ENCODE results near the gene ATXN7L3. TPM values are rescaled to one million over a fixed set of nuclear protein-coding genes. Genes with fewer than 3 reads are reported as not detected.
A peak's percentile ranks its signal among the peaks of the same experiment; 100 is the strongest.

ATXN7L3 gene
- total RNA-seq, 1 donor from 2014 or later, result 64.4 TPM

- FAIRE-seq (no peak), DNase-seq (ENCODE audit: low spot score in 2 of 2) (peak; percentile 66 to 80)
These were observed 19.5 kb upstream of the ATXN7L3 start for GRCh38 chr17:44219108-44219615.

DNA sequence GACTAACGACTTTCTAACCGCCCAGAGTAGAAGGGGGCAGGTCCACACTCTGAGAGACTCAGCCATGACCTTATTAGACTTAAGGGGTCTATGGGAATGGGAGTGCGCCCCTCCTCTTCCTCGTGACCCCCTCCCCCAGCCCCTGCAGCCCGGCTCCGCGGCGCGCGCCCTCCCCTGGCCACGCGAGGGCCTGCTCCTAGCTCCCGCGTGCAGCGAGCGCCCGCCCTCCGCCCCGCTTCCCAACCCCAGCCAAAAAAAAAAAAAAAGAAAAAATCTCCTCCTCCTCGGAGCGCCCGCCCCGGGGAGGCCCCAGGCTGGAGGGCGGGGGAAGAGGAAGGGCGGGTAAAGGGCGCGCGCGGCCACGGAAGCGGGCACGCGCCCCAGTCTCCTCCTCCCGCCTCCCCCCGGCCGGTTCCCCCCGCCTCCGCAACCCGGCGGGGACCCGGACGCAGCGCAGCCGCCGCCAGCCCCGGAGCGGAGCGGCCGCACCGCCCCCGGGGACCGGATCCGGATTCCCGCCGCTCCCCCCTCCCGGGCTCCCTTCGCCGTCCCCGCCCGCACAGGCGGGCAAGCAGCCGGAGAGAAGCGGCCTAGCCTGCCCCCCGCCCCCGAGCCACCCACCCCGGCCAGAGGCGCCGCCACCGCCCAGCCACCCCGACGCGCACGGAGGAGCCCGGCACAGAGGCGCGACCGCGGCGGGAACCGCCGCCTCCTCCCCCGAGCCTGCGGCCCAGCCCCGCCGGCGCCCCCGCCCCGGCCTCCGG, 18.8 kb upstream of the ATXN7L3 start:
- FAIRE-seq (no peak), DNase-seq (ENCODE audit: low spot score in 2 of 2) (peak; percentile 94 to 96)

DNA sequence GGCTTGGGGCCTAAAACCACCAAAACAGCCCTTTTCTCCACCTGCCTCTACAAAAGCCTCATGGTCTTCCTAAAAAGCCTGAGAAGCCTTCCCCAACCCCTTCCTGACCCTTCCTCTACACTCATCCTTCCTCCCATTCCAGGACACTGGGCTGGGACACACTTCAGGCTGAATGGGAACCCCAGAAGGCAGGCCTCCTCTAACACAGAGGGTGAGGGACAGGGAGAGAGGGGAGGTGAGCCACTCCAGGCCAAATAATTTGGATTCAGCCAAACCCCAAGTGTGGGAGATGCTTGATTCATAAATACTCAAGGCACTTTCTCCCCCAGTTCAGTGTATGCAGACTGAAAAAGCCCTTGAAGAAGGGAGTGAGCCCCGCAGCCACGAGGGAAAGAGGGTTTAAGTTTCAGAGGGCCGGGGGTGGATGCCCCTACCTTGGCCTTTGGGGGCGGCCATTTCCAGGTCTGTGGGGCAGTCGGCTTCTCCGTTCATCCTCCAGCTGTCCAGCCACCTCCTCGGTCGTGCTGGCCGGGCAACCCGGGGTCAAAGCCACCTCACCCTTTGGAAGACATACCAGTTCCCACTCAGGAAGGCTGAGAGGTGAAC, 18.2 kb upstream of the ATXN7L3 start:
- FAIRE-seq, result no peak

GRCh38 chr17:44216694-44217093, 17.0 kb upstream of the ATXN7L3 start:
- no peak for DNase-seq (ENCODE audit: low spot score in 2 of 2)
- FAIRE-seq, result no peak

More for the DNA sequence above, 18.2 kb upstream of the ATXN7L3 start:
- no peak for DNase-seq (ENCODE audit: low spot score in 2 of 2)

DNA sequence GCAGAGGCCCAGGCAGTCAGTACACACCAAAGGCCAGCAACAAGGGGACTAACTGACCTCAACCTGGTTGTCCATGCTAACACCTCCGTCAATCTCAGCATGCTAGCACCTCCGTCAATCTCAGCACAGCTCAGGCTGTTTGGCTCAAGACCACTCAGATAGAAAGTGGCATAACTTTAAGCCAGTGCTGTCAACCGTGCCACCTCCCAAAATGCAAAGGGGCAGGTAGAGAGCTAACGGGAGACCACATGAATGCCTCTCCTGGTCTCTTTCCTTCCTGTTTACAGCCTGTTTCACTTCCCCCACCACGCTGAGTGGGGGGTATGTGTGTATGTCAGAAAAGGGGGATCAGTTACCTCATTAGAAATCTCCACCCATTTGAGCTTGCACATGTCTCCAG, 16.5 kb upstream of the ATXN7L3 start:
- no peak for FAIRE-seq
- DNase-seq (ENCODE audit: low spot score in 2 of 2), result no peak

DNA sequence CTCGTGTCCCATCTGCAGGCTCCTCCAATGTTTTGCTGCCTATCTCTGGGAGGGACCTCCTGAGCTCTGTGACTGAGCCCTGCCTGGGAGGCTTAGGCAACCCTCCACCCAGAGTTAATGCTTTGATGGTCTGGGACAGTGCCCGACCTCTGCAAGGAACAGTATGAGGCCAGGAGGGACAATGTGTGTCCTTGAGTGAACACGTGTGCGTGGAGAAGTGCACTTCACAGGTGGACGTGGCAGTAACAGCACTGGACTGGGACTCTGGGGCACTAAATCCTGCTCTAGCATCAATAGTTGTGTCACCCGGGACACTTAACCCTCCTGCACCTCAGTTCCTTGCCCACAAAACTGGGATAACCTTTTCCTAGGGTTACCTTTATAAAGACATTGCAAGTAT, 15.2 kb upstream of the ATXN7L3 start:
- FAIRE-seq (no peak), DNase-seq (ENCODE audit: low spot score in 2 of 2) (no peak)

- FAIRE-seq, result no peak
These were observed 14.5 kb upstream of the ATXN7L3 start for GRCh38 chr17:44214230-44214494.

GRCh38 chr17:44213403-44214229, 13.9 kb upstream of the ATXN7L3 start:
- FAIRE-seq (no peak), DNase-seq (ENCODE audit: low spot score in 2 of 2) (no peak)

More at GRCh38 chr17:44214230-44214494, 14.5 kb upstream of the ATXN7L3 start:
- no peak for DNase-seq (ENCODE audit: low spot score in 2 of 2)

GRCh38 chr17:44212507-44213402, 13.1 kb upstream of the ATXN7L3 start:
- no peak for DNase-seq (ENCODE audit: low spot score in 2 of 2)
- no peak for FAIRE-seq

- DNase-seq (ENCODE audit: low spot score in 2 of 2) (no peak), FAIRE-seq (no peak)
These were observed 11.9 kb upstream of the ATXN7L3 start for GRCh38 chr17:44211281-44212265.

DNA sequence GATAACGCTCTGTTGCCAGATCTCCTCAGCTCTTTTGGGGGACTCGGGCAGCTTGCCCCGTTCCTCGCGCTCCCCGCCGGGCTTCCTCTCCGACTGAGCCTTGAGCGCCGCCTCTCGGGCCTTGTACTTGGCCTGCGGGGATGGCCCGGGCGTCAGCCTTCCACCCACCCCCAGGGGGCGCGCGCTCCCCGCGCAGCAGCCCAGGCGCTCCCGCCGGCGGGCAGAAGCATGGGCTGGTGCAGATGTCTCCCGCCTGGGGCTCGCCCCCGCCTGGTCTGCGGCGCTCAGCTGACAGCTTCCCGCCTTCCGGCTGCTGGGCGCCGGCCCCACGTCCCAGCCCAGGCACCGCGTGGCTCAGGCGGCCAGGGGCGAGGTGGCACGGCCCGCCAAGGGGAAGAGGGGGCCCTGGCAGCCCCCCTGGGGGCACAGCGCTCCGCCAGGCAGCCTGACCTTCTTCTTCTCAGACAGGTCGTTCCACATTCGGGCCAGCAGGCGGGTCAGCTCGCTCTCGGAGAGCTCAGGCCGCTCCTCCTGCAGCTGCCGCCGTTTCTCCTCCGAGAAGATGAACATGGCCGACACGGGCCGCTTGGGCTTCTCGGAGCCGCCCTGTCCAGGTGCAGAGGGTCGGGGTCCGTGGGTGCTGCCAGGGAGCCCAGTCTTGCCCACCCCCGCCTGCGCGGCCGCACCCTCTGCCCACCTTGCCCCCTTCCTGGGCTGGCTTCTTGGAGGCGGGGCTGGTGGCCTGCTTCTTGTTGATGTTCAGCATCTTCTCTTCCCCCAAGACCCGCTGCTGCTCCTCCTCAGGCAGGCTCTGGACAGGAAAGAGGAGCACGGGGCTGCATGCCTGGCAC, 10.9 kb upstream of the ATXN7L3 start:
- FAIRE-seq (no peak), DNase-seq (ENCODE audit: low spot score in 2 of 2) (peak; percentile 94 to 97)

- FAIRE-seq (no peak), DNase-seq (ENCODE audit: low spot score in 2 of 2) (no peak)
These were observed 10.2 kb upstream of the ATXN7L3 start for GRCh38 chr17:44209786-44210341.

DNA sequence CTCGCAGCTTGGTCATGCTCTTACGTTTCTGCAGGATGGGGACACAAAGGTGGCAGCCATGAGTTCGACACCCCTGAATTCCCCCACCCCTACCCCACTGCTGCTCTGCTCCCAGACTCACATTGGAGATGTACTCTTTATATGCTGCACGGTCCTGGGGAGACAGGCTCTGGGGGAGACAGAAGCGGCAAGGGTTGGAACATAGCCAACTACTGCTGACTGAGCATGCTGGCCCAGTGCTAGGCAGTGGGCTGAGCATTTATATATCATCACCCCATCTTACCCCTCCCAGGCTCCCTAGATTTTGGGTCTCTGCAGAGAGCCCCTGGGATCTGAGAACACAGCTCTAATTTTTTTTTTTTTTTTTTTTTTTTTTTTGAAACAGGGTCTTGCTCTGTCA, 8.1 kb upstream of the ATXN7L3 start:
- FAIRE-seq (no peak), DNase-seq (ENCODE audit: low spot score in 2 of 2) (no peak)

GRCh38 chr17:44207319-44207718, 7.6 kb upstream of the ATXN7L3 start:
- FAIRE-seq, result no peak
- DNase-seq (ENCODE audit: low spot score in 2 of 2), result no peak

DNA sequence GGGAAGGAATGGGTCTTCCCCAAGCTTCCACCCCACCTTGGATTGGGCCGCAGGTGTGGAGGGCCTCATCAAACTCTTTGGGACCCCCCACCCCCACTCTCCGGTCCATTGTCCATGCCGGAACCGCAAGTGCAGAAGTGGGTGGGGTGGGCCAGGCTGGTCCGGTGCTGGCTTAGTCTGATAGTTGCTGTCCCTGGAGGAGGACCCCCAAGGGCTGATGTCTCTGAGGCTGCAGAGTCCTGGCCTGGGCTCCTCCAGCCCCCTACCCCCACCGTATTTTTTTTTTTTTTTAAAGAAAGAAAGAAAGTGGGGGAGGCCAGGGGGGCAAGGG, 7.1 kb upstream of the ATXN7L3 start:
- FAIRE-seq (no peak), DNase-seq (ENCODE audit: low spot score in 2 of 2) (no peak)

DNA sequence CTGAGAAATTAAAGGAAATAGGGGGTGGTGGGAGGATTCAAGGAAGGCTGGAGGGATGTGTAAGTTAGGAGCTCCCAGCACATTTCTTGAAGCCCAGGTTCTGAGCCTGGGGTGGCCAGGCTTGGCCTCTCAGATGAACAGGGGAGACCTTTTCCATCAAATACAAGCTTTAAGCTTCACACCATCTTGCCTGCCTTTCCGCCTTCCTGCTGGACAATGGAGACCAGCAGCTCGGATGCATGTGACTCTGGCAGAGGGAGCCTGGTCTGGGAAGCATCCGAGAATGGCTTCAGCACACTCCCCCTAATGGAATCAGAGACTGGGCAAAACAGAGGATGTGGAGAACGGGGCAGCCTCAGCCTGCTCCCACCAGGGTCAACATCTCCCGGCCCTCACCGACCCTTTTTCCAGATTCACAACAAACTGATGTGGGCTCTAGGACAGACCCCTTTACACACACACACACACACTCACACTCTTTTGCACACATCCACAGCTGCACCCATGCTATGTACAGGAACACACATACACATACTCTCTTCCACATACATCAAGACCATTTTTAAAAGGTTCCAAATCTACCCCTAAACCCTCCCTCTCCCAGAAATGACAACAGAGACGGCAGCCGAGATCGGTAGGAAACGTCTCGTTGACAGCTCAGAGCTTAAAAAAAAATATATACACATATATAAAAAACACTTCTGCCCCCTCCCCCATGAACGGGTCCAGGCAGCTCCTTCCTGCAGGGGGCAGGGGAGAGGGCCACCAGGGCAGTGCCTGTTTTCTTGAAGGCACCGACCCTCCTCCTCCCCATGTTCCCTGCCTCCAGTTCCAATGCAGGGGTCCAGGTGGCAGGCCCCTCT, 6.5 kb upstream of the ATXN7L3 start:
- DNase-seq (ENCODE audit: low spot score in 2 of 2), result no peak
- no peak for FAIRE-seq

DNA sequence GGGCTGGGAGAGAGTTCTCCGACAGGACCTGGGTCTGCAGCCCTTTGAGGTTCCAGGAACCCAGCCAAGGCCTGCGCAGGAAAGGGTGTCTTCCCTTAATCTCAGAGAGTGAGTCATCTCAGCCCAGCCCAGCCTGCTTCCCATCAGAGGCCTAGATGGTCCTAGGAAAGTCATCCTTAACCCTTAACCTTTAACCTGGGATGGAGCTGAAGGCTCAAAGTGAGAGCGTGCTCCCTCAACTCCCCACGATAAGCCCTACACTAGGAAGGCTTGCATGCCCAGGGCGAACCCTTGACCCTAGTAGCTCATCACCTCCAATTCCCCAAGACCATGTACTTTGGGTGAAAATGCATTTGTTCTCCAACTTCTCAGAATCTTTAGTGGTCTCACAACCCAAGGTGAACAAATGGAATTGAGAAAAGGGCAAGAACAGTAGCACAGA, 4.8 kb upstream of the ATXN7L3 start:
- FAIRE-seq, result no peak
- DNase-seq (ENCODE audit: low spot score in 2 of 2), result no peak
